GM12892 (cell line): ENCODE data around the gene CAMKMT.

Experiments used
- POLR2AphosphoS5 ChIP-seq: IDR thresholded peaks from 2 replicates; pipeline ENCODE4 v1.6.1; 2011; ENCODE audit warnings: low read depth, low read length, control low read depth
- TAF1 ChIP-seq: IDR thresholded peaks from 2 replicates; pipeline ENCODE4 v1.6.1; 2011; ENCODE audit warnings: low read depth, mild to moderate bottlenecking, control low read depth, low read length, borderline replicate concordance

DNA sequence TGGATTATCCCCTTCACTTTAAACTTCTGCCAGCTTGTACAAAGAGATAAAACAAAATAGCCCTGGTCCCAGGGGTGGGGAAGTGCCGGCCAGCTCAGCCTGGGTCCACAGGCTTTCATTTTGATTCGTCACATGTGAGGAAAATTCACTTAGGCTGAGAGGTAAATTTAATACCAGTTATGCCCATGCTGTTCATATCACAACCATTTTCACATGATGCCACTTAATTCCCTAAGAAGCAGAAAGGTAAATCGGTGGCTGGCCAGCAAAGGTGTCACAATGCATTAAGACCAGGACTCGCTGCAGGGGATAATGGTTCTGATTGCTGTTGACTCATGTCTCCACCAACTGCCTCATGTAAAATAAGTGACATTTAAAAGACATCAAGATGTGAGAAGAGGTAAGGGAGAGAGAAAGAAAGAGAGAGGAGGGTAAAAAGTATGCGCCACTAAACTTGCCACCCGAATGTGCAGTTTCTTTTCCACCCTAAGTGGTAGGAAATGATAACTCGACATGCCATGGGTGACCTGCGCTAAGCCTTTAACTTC is 318.8 kb downstream of the CAMKMT start:
- no peak for TF ChIP-seq POLR2AphosphoS5
- TF ChIP-seq TAF1: no peak
